SK-N-SH treated with all-trans-retinoic acid at 6 μM for 48 hours (cell line): ENCODE data around the gene GTPBP1.

Experiments
- CSDC2 ChIP-seq: fragments of 250-450 bp; sonication (Bioruptor Pico); IDR thresholded peaks from 2 replicates; pipeline ENCODE4 v1.5.0; 2020; ENCODE audit warnings: mild to moderate bottlenecking, moderate library complexity
- ISL1 ChIP-seq: fragments of 250-450 bp; sonication (Bioruptor Pico); IDR thresholded peaks from 2 replicates; pipeline ENCODE4 v2.1.2; 2022; ENCODE audit warnings: mild to moderate bottlenecking, moderate library complexity
- OSR1 ChIP-seq: fragments of 250-450 bp; sonication (Bioruptor Pico); IDR thresholded peaks from 2 replicates; pipeline ENCODE4 v1.8.0; 2022; ENCODE audit warnings: moderate library complexity, mild to moderate bottlenecking, inconsistent platforms
- SNAI2 ChIP-seq: fragments of 250-450 bp; sonication (Bioruptor Pico); IDR thresholded peaks from 2 replicates; pipeline ENCODE4 v1.5.0; 2020; ENCODE audit warnings: mild to moderate bottlenecking, moderate library complexity
- TCF4 ChIP-seq: fragments of 250-450 bp; sonication (Bioruptor Pico); IDR thresholded peaks from 2 replicates; pipeline ENCODE4 v1.8.0; 2021; ENCODE audit warnings: mild to moderate bottlenecking, moderate library complexity, borderline replicate concordance
- ZC3H10 ChIP-seq: fragments of 250-450 bp; sonication (Bioruptor Pico); IDR thresholded peaks from 2 replicates; pipeline ENCODE4 v1.5.1; 2021; ENCODE audit warnings: mild to moderate bottlenecking, moderate library complexity
- ZNF8 ChIP-seq: fragments of 450-650 bp; formaldehyde crosslinking; IDR thresholded peaks from 2 replicates; pipeline ENCODE4 v1.5.0; 2020; ENCODE audit warnings: mild to moderate bottlenecking, moderate library complexity
- TF ChIP-seq, protein P1 (sequence below): fragments of 250-450 bp; sonication (Bioruptor Pico); IDR thresholded peaks from 2 replicates; pipeline ENCODE4 v1.8.0; 2020; ENCODE audit warnings: mild to moderate bottlenecking, moderate library complexity, borderline replicate concordance
- TF ChIP-seq, protein P2 (sequence below): fragments of 250-450 bp; sonication (Bioruptor Pico); IDR thresholded peaks from 2 replicates; pipeline ENCODE4 v1.8.0; 2021; ENCODE audit warnings: low read depth, mild to moderate bottlenecking, moderate library complexity, borderline replicate concordance
- TF ChIP-seq, protein P3 (sequence below): fragments of 250-450 bp; sonication (Bioruptor Pico); IDR thresholded peaks from 2 replicates; pipeline ENCODE4 v1.5.1; 2021; ENCODE audit warnings: mild to moderate bottlenecking, moderate library complexity

DNA sequence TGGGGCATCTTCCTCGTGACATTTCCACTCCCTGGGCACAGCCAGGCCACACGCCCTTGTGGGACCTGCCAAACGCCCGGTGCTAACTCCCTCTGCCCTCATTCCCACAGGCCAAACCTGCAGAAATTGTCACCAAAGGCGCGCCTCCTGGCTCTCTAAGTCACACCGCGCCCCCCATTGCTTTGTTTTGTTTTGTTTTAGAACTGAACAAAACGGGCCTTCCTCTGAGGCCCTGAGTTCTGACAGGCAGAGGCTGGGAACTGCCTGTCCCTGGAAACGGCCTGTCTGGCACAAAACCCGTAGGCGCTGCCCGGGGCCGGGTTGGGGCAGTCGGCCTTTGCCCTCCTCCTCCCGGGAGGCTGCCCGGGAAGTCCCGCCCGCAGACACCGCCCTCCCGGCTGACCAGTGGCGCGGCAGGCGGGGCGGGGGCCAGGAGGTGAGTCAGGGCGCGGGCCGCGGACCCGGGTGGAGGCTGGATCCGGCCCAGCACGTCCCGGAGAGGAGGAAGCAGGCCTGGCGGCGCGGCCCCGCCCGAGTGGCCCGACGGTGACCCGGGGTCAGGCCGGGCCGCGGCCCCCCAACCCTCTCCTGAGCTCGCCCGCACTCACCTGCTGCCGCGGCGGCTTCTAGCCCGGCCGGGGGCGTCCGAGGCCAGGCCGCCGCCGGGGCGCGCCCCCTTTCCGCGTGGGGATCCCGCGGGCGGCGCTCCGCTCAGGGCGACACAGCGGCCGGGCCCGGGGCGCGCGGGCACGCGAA is 49.6 kb downstream of the GTPBP1 start:
- TF ChIP-seq ZC3H10 = no peak
- TF ChIP-seq OSR1 (CRISPR knock-in tag) = no peak
- TF ChIP-seq, protein P1, sequence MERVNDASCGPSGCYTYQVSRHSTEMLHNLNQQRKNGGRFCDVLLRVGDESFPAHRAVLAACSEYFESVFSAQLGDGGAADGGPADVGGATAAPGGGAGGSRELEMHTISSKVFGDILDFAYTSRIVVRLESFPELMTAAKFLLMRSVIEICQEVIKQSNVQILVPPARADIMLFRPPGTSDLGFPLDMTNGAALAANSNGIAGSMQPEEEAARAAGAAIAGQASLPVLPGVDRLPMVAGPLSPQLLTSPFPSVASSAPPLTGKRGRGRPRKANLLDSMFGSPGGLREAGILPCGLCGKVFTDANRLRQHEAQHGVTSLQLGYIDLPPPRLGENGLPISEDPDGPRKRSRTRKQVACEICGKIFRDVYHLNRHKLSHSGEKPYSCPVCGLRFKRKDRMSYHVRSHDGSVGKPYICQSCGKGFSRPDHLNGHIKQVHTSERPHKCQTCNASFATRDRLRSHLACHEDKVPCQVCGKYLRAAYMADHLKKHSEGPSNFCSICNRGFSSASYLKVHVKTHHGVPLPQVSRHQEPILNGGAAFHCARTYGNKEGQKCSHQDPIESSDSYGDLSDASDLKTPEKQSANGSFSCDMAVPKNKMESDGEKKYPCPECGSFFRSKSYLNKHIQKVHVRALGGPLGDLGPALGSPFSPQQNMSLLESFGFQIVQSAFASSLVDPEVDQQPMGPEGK (CRISPR knock-in tag) = no peak
- TF ChIP-seq, protein P2, sequence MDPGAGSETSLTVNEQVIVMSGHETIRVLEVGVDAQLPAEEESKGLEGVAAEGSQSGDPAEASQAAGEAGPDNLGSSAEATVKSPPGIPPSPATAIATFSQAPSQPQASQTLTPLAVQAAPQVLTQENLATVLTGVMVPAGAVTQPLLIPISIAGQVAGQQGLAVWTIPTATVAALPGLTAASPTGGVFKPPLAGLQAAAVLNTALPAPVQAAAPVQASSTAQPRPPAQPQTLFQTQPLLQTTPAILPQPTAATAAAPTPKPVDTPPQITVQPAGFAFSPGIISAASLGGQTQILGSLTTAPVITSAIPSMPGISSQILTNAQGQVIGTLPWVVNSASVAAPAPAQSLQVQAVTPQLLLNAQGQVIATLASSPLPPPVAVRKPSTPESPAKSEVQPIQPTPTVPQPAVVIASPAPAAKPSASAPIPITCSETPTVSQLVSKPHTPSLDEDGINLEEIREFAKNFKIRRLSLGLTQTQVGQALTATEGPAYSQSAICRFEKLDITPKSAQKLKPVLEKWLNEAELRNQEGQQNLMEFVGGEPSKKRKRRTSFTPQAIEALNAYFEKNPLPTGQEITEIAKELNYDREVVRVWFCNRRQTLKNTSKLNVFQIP (CRISPR knock-in tag) = no peak
- TF ChIP-seq CSDC2 (CRISPR knock-in tag) = no peak
- TF ChIP-seq SNAI2 = no peak
- no peak for TF ChIP-seq TCF4 (CRISPR knock-in tag)
- TF ChIP-seq, protein P3, sequence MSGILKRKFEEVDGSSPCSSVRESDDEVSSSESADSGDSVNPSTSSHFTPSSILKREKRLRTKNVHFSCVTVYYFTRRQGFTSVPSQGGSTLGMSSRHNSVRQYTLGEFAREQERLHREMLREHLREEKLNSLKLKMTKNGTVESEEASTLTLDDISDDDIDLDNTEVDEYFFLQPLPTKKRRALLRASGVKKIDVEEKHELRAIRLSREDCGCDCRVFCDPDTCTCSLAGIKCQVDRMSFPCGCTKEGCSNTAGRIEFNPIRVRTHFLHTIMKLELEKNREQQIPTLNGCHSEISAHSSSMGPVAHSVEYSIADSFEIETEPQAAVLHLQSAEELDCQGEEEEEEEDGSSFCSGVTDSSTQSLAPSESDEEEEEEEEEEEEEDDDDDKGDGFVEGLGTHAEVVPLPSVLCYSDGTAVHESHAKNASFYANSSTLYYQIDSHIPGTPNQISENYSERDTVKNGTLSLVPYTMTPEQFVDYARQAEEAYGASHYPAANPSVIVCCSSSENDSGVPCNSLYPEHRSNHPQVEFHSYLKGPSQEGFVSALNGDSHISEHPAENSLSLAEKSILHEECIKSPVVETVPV = no peak
- TF ChIP-seq ZNF8 (CRISPR knock-in tag) = no peak
- no peak for TF ChIP-seq ISL1 (CRISPR knock-in tag)
